Stromal cell of bone marrow (primary cell): ENCODE measurements around the gene NELFA.

Experiments
- DNase-seq: peaks from one replicate; pipeline ENCODE4 v3.0.0-alpha.2; 2012; ENCODE audit warnings: low read depth

Gene NELFA

GRCh38 chr4:1937550-1937949 lies 71.2 kb downstream of the NELFA start:
- DNase-seq = no peak

GRCh38 chr4:1933700-1934099 lies 75.1 kb downstream of the NELFA start:
- DNase-seq = no peak

GRCh38 chr4:1932736-1933135 lies 76.0 kb downstream of the NELFA start:
- DNase-seq = no peak
